ENCODE measurements around the gene TMCO4. TPM values are rescaled to one million over a fixed set of nuclear protein-coding genes. Genes with fewer than 3 reads are reported as not detected.

TMCO4 gene
- total RNA-seq, 2 experiments from 2014 or later, result 1.2 to 8.1 TPM

- POLR2A ChIA-PET, result interaction anchor here (0.5 to 1.4 kb wide), 3 partner anchors 9 to 70 kb away, joined by 3 to 5 read pairs (median 4); no protein-coding TSS in a partner anchor
- no peak overlapping the region for H3K27ac ChIP-seq (ENCODE audit: low read depth, low read length, poor library complexity, severe bottlenecking)
- H2AFZ ChIP-seq (ENCODE audit: low read length), result no peak overlapping the region
- no peaks in the 10 kb centered on the region for H4K20me1 ChIP-seq (ENCODE audit: insufficient read depth, low read length)
- H3K4me1 ChIP-seq (ENCODE audit: insufficient read depth, low read length, poor library complexity, severe bottlenecking), result no peaks in the 10 kb centered on the region
- no peaks in the 10 kb centered on the region for H3K9me2 ChIP-seq (ENCODE audit: insufficient read depth, low read length)
- no peak overlapping the region for H3K4me2 ChIP-seq (ENCODE audit: low read length)
- H3K9me3 ChIP-seq (ENCODE audit: low read length), result no peaks in the 10 kb centered on the region
- CTCF ChIA-PET (ENCODE audit: unreplicated experiment), result no interaction called here
- no peaks in the 10 kb centered on the region for H3K79me2 ChIP-seq (ENCODE audit: insufficient read depth, low read depth, low read length)
- DNase-seq (ENCODE audit: low spot score), result no peak
- no TSS peak for BruUV-seq (replicated peaks)
- no peak for TF ChIP-seq CTCF (conservative IDR thresholded peaks at IDR 0.05; ENCODE audit: low read length)
- no peak for TF ChIP-seq EZH2phosphoT487 (IDR thresholded peaks at IDR 0.05; ENCODE audit: borderline replicate concordance, low read depth, low read length)
- intact Hi-C loops (cut with micrococcal nuclease; ENCODE audit: unreplicated experiment), result no loop called here
- no peaks in the 10 kb centered on the region for H3K36me3 ChIP-seq (ENCODE audit: insufficient read depth, low read length)
- H3K4me3 ChIP-seq (ENCODE audit: low read depth, low read length, poor library complexity, severe bottlenecking), result no peak overlapping the region
Measured at GRCh38 chr1:19840228-19840627, 40.5 kb upstream of the TMCO4 start.

GRCh38 chr1:19837866-19838265, 38.1 kb upstream of the TMCO4 start:
- Histone ChIP-seq H3K79me2 (ENCODE audit: insufficient read depth, low read depth, low read length) (no peaks in the 10 kb centered on the region), H3K4me3 (ENCODE audit: low read depth, low read length, poor library complexity, severe bottlenecking) (no peak overlapping the region), H3K4me1 (ENCODE audit: insufficient read depth, low read length, poor library complexity, severe bottlenecking) (no peaks in the 10 kb centered on the region), H2AFZ (ENCODE audit: low read length) (no peak overlapping the region), H3K27ac (ENCODE audit: low read depth, low read length, poor library complexity, severe bottlenecking) (no peak overlapping the region), H3K4me2 (ENCODE audit: low read length) (no peak overlapping the region), H3K9me2 (ENCODE audit: insufficient read depth, low read length) (no peaks in the 10 kb centered on the region), H3K36me3 (ENCODE audit: insufficient read depth, low read length) (no peaks in the 10 kb centered on the region), H3K9me3 (ENCODE audit: low read length) (no peaks in the 10 kb centered on the region), H4K20me1 (ENCODE audit: insufficient read depth, low read length) (no peaks in the 10 kb centered on the region)
- ChIA-PET CTCF (ENCODE audit: unreplicated experiment) (no interaction called here), POLR2A (no interaction called here)
- no TSS peak for BruUV-seq (replicated peaks)
- intact Hi-C loops (cut with micrococcal nuclease; ENCODE audit: unreplicated experiment), result no loop called here
- no peak for DNase-seq (ENCODE audit: low spot score)
- TF ChIP-seq EZH2phosphoT487 (IDR thresholded peaks at IDR 0.05; ENCODE audit: borderline replicate concordance, low read depth, low read length) (no peak), CTCF (conservative IDR thresholded peaks at IDR 0.05; ENCODE audit: low read length) (no peak)

GRCh38 chr1:19835578-19835977, 35.9 kb upstream of the TMCO4 start:
- DNase-seq (ENCODE audit: low spot score), result no peak
- Histone ChIP-seq H3K4me3 (ENCODE audit: low read depth, low read length, poor library complexity, severe bottlenecking) (no peak overlapping the region), H3K9me2 (ENCODE audit: insufficient read depth, low read length) (no peaks in the 10 kb centered on the region), H4K20me1 (ENCODE audit: insufficient read depth, low read length) (no peaks in the 10 kb centered on the region), H3K4me1 (ENCODE audit: insufficient read depth, low read length, poor library complexity, severe bottlenecking) (no peaks in the 10 kb centered on the region), H2AFZ (ENCODE audit: low read length) (no peak overlapping the region), H3K4me2 (ENCODE audit: low read length) (no peak overlapping the region), H3K36me3 (ENCODE audit: insufficient read depth, low read length) (no peaks in the 10 kb centered on the region), H3K9me3 (ENCODE audit: low read length) (no peaks in the 10 kb centered on the region), H3K79me2 (ENCODE audit: insufficient read depth, low read depth, low read length) (no peaks in the 10 kb centered on the region), H3K27ac (ENCODE audit: low read depth, low read length, poor library complexity, severe bottlenecking) (no peak overlapping the region)
- no TSS peak for BruUV-seq (replicated peaks)
- POLR2A ChIA-PET, result no interaction called here
- no peak for TF ChIP-seq EZH2phosphoT487 (IDR thresholded peaks at IDR 0.05; ENCODE audit: borderline replicate concordance, low read depth, low read length)
- no peak for TF ChIP-seq CTCF (conservative IDR thresholded peaks at IDR 0.05; ENCODE audit: low read length)
- CTCF ChIA-PET (ENCODE audit: unreplicated experiment), result no interaction called here
- intact Hi-C loops (cut with micrococcal nuclease; ENCODE audit: unreplicated experiment), result no loop called here
